ENCODE data around the gene RO60. TPM values are rescaled to one million over a fixed set of nuclear protein-coding genes. Genes with fewer than 3 reads are reported as not detected.

RO60 gene
- total and polyA plus RNA-seq, 8 donors, result 4.3 to 31.3 (median 19.5) TPM

- no peaks in the 10 kb centered on the region for H3K9me3 ChIP-seq
Measured at GRCh38 chr1:193087893-193088292, 28.5 kb downstream of the RO60 start.

GRCh38 chr1:193090865-193091264 lies 31.5 kb downstream of the RO60 start:
- WGBS, 2 donors, result 36 to 37% methylated on average over 1 of the region's 1 CpG
- DNase-seq (no peak), ATAC-seq (no peak), FAIRE-seq (no peak)
- Histone ChIP-seq H3K27me3 (no peaks in the 10 kb centered on the region), H3K36me3 (peaks cover 0 to 2% (median 0%) of the 10 kb centered on the region in 3 donors), H3K4me3 (no peak overlapping the region), H3K4me1 (no peaks in the 10 kb centered on the region), H3K27ac (no peak overlapping the region), H3K9me3 (no peaks in the 10 kb centered on the region)
- intact Hi-C loops (cut with DNase I), result no loop called here
- no peak for TF ChIP-seq CTCF (IDR thresholded peaks at IDR 0.05)

More at GRCh38 chr1:193087893-193088292, 28.5 kb downstream of the RO60 start:
- Histone ChIP-seq H3K4me1 (no peaks in the 10 kb centered on the region), H3K27me3 (no peaks in the 10 kb centered on the region), H3K4me3 (no peak overlapping the region), H3K36me3 (peaks cover 0 to 21% (median 2%) of the 10 kb centered on the region in 3 donors), H3K27ac (no peak overlapping the region)
- intact Hi-C loops (cut with DNase I), result no loop called here
- 57 to 59% methylated on average over 3 of the region's 3 CpGs for WGBS, 2 donors
- no peak for TF ChIP-seq CTCF (IDR thresholded peaks at IDR 0.05)
- no peak for DNase-seq
- FAIRE-seq, result no peak
- ATAC-seq, result no peak

GRCh38 chr1:193094112-193094511 lies 34.7 kb downstream of the RO60 start:
- intact Hi-C loops (cut with DNase I), result no loop called here
- H3K9me3 ChIP-seq, result no peaks in the 10 kb centered on the region
- DNase-seq (no peak), FAIRE-seq (no peak), ATAC-seq (no peak)
- H3K36me3 ChIP-seq, result peaks cover 0 to 4% (median 3%) of the 10 kb centered on the region in 3 donors
- no peaks in the 10 kb centered on the region for H3K27me3 ChIP-seq
- H3K27ac ChIP-seq, result no peak overlapping the region
- H3K4me1 ChIP-seq, result no peaks in the 10 kb centered on the region
- 95 to 98% methylated on average over 11 of the region's 11 CpGs for WGBS, 2 donors
- no peak for TF ChIP-seq CTCF (IDR thresholded peaks at IDR 0.05)
- H3K4me3 ChIP-seq, result no peak overlapping the region

- intact Hi-C loops (cut with DNase I), result loop anchor here in 1 of 3 donors (5.0 kb wide), 1 partner anchor 45 kb away; the partner anchor contains the start of genes RO60 and UCHL5
- no peak for ATAC-seq
- peaks cover 0 to 9% (median 5%) of the 10 kb centered on the region in 3 donors for H3K4me1 ChIP-seq
Measured at GRCh38 chr1:193102662-193103061, 43.2 kb downstream of the RO60 start.

More at GRCh38 chr1:193102662-193103061, 43.2 kb downstream of the RO60 start:
- DNase-seq (no peak), FAIRE-seq (no peak)
- Histone ChIP-seq H3K27ac (no peak overlapping the region), H3K27me3 (no peaks in the 10 kb centered on the region), H3K9me3 (no peaks in the 10 kb centered on the region), H3K4me3 (no peak overlapping the region), H3K36me3 (no peaks in the 10 kb centered on the region)
- TF ChIP-seq CTCF (IDR thresholded peaks at IDR 0.05), result no peak
- 84 to 88% methylated on average over 5 of the region's 5 CpGs for WGBS, 2 donors
